ENCODE data around the gene DAPK1.

- TF ChIP-seq, protein P1, sequence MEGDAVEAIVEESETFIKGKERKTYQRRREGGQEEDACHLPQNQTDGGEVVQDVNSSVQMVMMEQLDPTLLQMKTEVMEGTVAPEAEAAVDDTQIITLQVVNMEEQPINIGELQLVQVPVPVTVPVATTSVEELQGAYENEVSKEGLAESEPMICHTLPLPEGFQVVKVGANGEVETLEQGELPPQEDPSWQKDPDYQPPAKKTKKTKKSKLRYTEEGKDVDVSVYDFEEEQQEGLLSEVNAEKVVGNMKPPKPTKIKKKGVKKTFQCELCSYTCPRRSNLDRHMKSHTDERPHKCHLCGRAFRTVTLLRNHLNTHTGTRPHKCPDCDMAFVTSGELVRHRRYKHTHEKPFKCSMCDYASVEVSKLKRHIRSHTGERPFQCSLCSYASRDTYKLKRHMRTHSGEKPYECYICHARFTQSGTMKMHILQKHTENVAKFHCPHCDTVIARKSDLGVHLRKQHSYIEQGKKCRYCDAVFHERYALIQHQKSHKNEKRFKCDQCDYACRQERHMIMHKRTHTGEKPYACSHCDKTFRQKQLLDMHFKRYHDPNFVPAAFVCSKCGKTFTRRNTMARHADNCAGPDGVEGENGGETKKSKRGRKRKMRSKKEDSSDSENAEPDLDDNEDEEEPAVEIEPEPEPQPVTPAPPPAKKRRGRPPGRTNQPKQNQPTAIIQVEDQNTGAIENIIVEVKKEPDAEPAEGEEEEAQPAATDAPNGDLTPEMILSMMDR (IDR thresholded peaks at IDR 0.05; ENCODE audit: borderline replicate concordance, extremely low read depth, low read length, poor library complexity, severe bottlenecking) = no peak
- no peak for TF ChIP-seq EZH2 (IDR thresholded peaks at IDR 0.05; ENCODE audit: borderline replicate concordance, low read depth, low read length, severe bottlenecking)
These were observed 61.0 kb downstream of the DAPK1 start for GRCh38 chr9:87558606-87559190.

Data from DND-41 (cell line).